22Rv1 (cell line): ENCODE results near the gene GTF3C5.

ENCODE experiments used
- ZFX ChIP-seq: fragments of 450-650 bp; IDR thresholded peaks from 2 replicates; pipeline ENCODE4 v1.6.1; 2017; ENCODE audit warnings: antibody characterized with exemption, borderline replicate concordance
- TF ChIP-seq, protein P1 (sequence below): fragments of 450-650 bp; IDR thresholded peaks from 2 replicates; pipeline ENCODE4 v1.5.1; 2017; ENCODE audit warnings: mild to moderate bottlenecking

DNA sequence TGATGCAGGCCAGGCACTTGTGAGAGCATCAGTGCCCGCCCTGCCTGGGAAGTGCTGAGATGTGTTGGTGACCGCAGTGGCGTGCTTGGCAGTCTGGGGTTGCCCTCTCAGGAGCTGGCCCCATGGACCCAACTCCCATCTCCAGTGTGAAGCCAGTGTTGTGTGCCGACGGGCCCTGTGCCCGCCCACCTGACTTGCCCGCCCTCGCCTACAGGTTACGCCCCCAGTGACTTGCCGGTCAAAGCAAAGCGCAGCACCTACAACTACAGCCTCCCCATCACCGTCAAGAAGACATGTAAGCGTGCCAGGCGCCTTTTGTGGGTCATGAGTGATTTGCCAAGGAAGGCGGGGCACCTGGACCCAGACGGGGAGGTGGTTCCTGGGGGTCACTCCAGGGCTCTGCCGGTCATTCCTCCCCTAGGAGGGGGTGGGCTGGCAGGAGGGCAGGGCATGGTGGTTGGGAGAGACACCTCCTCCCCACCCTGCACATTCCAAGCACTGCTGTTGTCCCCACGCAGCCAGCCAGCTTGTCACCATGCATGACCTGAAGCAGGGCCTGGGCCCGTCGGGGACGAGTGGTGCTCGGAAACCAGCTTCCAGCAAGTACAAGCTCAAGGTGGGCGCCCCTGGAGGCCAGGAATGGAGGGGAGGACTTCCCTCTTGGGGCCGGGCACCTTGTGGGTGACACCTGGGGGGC lies 23.5 kb downstream of the GTF3C5 start:
- TF ChIP-seq, protein P1, sequence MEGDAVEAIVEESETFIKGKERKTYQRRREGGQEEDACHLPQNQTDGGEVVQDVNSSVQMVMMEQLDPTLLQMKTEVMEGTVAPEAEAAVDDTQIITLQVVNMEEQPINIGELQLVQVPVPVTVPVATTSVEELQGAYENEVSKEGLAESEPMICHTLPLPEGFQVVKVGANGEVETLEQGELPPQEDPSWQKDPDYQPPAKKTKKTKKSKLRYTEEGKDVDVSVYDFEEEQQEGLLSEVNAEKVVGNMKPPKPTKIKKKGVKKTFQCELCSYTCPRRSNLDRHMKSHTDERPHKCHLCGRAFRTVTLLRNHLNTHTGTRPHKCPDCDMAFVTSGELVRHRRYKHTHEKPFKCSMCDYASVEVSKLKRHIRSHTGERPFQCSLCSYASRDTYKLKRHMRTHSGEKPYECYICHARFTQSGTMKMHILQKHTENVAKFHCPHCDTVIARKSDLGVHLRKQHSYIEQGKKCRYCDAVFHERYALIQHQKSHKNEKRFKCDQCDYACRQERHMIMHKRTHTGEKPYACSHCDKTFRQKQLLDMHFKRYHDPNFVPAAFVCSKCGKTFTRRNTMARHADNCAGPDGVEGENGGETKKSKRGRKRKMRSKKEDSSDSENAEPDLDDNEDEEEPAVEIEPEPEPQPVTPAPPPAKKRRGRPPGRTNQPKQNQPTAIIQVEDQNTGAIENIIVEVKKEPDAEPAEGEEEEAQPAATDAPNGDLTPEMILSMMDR, result no peak
- TF ChIP-seq ZFX, result no peak
